GM08714 (cell line): ENCODE measurements around the gene BEAN1.

Experiments used
- H3K4me3 ChIP-seq: fragments of 200-500 bp; sonication (Bioruptor generic); 2 replicates; pipeline ENCODE4 v1.5.1; 2014; ENCODE audit warnings: mild to moderate bottlenecking, low read length, inconsistent platforms
- ZNF274 ChIP-seq: IDR thresholded peaks from 2 replicates; pipeline ENCODE4 v1.6.1; 2012; ENCODE audit warnings: mild to moderate bottlenecking, low read depth, low read length

The BEAN1 gene

DNA sequence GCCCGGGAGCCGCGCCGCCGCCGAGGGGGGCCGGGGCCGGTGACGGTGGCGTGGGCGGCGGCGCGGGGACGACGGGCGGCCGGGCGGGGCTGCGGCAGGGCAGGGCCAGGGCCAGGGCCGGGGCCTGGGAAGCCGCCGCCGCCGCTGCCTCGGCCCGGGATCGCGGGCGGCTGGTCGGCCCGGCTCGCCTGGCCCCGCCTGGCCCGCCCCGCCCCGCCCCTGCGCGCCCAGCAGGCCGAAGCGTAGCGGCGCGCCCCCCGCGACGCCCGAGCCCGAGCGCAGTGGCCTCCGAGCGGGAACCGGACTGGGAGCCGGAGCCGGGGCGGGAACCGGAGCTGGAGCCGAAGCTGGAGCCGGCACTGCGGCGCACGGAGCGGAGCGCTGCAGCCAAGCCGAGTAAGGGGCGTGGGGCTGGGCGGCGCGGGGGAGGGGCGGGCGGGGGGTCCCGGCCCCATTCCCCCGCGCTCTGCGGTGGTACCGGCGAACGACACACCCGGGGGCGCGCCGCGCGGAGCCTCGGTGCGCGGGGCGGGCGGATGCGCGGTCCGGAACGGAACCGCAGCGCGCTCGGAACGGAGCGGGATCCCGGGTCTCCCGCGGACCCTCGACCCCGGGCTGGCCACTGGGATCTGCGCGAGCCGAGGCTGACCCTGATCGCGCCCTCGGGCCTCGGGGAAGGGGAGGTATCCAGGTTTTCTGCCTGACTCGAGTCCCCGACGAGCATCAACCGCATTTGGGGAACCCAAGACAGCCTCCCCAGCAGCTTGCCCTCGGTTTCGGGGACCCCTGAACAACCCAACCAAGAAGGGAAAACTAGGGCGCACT is at the start of gene BEAN1:
Gene BEAN1 (plus strand): TSS at position 260 of the 825 bp plus-strand sequence. CDS start 10,382 bp downstream, outside the sequence.
- H3K4me3 ChIP-seq: no peak within 1 kb of the TSS
- TF ChIP-seq ZNF274: no peak

- no peak overlapping the region for H3K4me3 ChIP-seq
- no peak for TF ChIP-seq ZNF274
Measured at GRCh38 chr16:66377324-66377723, 49.8 kb upstream of the BEAN1 start.

DNA sequence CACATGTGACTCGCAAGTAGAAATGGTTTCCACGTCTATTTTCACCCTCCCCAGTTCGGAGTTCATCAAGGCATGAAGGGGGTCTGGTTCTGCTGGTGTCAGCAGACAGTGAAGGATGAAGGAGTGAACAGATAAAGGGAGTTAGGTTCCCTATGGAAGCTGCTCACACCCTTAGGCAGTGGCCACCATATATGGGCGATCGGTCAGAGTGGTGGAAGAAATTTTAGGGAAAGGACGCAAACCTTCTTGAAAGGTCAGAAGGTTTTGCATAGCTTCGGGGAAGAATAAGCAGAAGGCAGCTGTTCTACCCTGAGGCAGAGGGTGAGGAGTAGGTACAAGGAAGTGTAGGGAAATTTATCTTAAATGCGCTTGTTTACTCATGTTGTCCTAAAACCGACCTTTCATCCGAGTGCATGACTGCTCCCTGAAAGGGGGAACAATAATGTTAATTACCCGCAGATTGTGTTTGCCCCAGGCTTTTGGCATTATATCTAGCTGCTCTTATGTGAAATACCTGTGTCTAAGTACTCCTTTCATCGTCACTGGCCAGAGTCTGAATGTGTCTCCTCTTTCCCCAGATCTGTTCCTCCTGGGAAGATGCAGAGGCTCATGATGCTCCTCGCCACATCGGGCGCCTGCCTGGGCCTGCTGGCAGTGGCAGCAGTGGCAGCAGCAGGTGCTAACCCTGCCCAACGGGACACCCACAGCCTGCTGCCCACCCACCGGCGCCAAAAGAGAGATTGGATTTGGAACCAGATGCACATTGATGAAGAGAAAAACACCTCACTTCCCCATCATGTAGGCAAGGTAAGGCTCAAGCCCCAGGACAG is 48.1 kb upstream of the BEAN1 start:
- TF ChIP-seq ZNF274: no peak

DNA sequence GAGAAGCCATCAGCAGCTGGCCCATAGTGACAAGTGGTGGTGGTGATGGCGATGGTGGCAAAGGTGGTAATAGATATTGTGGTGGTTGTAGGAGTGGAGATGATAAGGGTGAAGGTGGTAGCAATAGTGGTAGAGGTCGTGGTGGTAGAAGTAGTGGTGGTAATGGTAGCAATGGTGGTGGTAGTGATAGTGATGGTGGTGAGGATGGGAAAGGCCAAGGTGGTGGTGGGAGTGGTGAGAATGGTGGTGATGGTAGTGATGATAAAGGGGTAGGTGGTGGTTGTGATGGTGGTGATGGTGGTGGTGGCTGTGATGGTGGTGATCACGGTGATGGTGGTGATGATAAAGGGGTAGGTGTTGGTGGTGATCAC is 47.5 kb upstream of the BEAN1 start:
- TF ChIP-seq ZNF274: no peak
- H3K4me3 ChIP-seq: no peak overlapping the region

More for the DNA sequence above, 48.1 kb upstream of the BEAN1 start:
- no peak overlapping the region for H3K4me3 ChIP-seq

DNA sequence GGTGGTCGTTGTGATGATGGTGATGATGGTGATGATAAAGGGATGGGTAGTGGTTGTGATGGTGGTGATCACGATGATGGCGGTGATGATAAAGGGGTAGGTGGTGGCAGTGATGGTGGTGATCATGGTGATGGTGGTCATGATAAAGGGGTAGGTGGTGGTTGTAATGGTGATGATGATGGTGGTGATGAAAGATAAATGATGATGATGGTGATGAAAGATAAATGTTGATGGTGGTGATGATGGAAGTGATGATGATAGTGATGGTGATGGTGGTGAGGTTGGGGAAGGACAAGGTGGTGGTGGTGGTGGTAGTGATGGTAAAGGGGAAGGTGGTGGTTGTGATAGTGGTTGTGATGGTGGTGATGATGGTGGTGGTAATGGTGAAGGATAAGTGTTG is 46.7 kb upstream of the BEAN1 start:
- TF ChIP-seq ZNF274: no peak
- no peak overlapping the region for H3K4me3 ChIP-seq

DNA sequence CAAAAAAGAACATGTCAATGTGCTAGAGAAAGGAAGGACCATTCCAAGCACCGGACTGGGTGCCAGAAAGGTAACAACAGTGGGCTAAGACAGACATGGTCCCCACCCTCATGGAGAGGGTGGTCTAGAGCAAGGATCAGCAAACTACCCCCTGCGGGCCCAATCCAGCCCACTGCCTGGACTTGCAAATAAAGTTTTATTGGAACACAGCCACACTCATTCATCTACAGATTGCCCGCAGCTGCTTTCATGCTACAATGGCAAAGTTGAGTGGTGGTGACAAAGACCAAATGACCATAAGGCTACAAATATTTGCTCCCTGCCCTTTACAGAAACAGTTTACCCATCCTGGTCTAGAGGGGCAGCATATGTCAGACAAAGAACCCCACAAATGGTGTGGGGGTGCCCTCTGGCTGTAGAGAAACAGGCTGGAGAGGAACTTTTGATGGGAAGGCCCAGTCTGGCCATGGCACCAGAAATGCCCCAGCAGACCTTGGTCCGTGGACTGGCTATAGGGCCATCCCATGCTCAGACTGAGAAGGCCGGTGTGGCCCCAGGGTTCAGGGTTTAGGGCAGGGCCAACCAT is 45.4 kb upstream of the BEAN1 start:
- H3K4me3 ChIP-seq: no peak overlapping the region
- no peak for TF ChIP-seq ZNF274

GRCh38 chr16:66382171-66382965 is 44.7 kb upstream of the BEAN1 start:
- no peak for TF ChIP-seq ZNF274
- H3K4me3 ChIP-seq: no peak overlapping the region

- no peak for TF ChIP-seq ZNF274
- no peak overlapping the region for H3K4me3 ChIP-seq
Measured at GRCh38 chr16:66382966-66383299, 44.2 kb upstream of the BEAN1 start.

DNA sequence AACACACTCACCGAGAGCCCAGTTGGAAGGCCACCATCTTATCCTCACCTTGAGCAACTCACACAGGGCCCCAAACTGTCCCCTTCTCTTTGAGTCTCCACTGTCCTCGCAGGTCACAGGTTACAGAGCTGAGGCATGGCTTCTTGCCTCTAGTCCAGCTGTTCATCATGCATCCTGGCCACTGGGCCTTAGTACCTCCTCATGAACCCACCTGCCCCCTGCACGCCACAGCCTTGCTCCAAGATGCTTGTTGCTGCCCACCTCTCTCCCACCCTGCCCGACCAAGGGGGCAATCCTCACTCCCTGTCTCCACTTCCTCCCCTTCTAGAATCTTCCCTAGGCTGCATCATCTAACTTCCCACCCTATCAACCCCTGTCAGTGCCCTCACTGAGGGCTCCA is 43.5 kb upstream of the BEAN1 start:
- H3K4me3 ChIP-seq: no peak overlapping the region
- TF ChIP-seq ZNF274: no peak

- no peak overlapping the region for H3K4me3 ChIP-seq
- no peak for TF ChIP-seq ZNF274
Measured at GRCh38 chr16:66385415-66385814, 41.7 kb upstream of the BEAN1 start.

DNA sequence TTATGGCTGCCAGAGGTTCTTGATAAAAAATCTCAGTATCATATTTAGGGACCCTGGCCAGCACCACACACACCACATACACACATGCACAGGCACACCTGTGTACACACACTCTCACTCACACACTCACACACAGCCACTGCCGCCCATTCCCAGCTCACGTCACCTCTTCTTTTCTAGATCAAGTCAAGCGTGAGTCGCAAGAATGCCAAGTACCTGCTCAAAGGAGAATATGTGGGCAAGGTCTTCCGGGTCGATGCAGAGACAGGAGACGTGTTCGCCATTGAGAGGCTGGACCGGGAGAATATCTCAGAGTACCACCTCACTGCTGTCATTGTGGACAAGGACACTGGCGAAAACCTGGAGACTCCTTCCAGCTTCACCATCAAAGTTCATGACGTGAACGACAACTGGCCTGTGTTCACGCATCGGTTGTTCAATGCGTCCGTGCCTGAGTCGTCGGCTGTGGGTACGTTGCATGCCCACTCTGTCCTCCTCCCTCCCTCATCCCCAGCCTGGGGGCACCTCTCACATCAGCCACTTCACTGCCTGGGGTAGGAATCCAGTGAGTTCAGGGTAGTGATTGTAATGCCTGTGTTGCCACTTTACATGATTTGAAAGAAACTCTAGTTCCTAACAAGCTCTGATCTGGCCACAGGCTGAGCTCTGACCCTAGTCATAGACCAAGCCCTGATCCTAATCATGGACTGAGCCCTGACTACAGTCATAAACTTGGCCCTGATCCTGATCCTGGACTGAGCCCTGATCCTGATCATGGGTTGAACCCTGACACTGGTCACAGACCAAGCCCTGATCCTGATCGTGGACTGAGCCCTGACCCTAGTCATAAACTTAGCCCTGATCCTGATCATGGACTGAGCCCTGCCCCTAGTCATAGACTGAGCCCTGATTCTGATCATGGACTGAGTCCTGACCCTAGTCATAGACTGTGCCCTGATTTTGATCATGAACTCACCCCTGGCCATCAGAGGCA is 40.2 kb upstream of the BEAN1 start:
- no peak overlapping the region for H3K4me3 ChIP-seq
- no peak for TF ChIP-seq ZNF274

GRCh38 chr16:66387817-66388332 is 39.2 kb upstream of the BEAN1 start:
- H3K4me3 ChIP-seq: no peak overlapping the region
- TF ChIP-seq ZNF274: no peak
